Measurements from ENCODE around the gene DIP2A. TPM values are rescaled to one million over a fixed set of nuclear protein-coding genes. Genes with fewer than 3 reads are reported as not detected.
A peak's percentile ranks its signal among the peaks of the same experiment; 100 is the strongest.

DIP2A gene, protein sequence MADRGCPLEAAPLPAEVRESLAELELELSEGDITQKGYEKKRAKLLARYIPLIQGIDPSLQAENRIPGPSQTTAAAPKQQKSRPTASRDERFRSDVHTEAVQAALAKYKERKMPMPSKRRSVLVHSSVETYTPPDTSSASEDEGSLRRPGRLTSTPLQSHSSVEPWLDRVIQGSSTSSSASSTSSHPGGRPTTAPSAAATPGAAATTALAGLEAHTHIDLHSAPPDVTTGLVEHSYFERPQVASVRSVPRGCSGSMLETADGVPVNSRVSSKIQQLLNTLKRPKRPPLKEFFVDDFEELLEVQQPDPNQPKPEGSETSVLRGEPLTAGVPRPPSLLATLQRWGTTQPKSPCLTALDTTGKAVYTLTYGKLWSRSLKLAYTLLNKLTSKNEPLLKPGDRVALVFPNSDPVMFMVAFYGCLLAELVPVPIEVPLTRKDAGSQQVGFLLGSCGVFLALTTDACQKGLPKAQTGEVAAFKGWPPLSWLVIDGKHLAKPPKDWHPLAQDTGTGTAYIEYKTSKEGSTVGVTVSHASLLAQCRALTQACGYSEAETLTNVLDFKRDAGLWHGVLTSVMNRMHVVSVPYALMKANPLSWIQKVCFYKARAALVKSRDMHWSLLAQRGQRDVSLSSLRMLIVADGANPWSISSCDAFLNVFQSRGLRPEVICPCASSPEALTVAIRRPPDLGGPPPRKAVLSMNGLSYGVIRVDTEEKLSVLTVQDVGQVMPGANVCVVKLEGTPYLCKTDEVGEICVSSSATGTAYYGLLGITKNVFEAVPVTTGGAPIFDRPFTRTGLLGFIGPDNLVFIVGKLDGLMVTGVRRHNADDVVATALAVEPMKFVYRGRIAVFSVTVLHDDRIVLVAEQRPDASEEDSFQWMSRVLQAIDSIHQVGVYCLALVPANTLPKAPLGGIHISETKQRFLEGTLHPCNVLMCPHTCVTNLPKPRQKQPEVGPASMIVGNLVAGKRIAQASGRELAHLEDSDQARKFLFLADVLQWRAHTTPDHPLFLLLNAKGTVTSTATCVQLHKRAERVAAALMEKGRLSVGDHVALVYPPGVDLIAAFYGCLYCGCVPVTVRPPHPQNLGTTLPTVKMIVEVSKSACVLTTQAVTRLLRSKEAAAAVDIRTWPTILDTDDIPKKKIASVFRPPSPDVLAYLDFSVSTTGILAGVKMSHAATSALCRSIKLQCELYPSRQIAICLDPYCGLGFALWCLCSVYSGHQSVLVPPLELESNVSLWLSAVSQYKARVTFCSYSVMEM (N-terminal part only)
- 54.6 to 57.2 TPM (median 56.9 TPM) in 3 replicates for total RNA-seq

DNA sequence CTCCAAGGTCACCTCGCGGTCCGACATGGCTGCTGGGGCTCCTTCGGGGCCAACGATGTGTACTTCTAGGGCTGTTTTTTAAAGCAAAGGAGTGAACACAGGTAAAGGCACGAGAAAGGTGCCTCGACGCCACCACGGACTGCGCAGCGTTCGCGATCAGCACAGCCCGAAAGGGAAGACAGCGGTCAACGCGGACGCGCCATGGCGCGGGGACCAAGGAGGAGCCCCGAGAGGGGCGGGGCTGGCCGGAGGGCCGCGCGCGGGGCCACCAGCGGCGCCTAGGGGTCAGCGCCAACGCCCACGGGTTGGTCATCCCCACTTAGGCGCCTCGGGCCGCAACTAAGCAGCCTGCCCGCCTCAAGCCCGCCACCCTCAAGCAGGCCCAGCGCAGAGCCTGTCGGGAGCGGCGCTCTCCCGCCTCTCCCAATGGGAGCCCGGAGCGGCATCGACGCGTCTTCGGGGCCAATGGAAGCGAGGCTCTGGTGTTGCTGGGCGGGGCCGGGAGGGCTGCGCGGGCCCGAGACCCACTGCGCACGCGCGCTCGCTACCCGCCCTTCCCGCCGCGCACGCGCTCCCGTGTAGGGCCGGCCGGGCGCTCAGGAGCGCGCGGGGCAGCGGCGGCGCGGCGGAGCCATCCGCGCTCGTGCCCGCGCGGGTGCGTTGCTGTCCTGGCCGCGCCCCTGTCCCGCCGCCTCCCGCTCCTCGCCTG lies at the start of gene DIP2A:
DIP2A (plus strand) TSS at position 577 of the 709 bp plus-strand sequence. CDS start 241 bp downstream, outside the sequence.
- peak; percentile 94 to 96 for DNase-seq (ENCODE audit: low spot score in 2 of 2, unreplicated experiment in 2 of 2)
- H3K9me3 Mint-ChIP-seq = no peaks in the 10 kb centered on the region
- TF ChIP-seq, protein P1, sequence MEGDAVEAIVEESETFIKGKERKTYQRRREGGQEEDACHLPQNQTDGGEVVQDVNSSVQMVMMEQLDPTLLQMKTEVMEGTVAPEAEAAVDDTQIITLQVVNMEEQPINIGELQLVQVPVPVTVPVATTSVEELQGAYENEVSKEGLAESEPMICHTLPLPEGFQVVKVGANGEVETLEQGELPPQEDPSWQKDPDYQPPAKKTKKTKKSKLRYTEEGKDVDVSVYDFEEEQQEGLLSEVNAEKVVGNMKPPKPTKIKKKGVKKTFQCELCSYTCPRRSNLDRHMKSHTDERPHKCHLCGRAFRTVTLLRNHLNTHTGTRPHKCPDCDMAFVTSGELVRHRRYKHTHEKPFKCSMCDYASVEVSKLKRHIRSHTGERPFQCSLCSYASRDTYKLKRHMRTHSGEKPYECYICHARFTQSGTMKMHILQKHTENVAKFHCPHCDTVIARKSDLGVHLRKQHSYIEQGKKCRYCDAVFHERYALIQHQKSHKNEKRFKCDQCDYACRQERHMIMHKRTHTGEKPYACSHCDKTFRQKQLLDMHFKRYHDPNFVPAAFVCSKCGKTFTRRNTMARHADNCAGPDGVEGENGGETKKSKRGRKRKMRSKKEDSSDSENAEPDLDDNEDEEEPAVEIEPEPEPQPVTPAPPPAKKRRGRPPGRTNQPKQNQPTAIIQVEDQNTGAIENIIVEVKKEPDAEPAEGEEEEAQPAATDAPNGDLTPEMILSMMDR (IDR thresholded peaks at IDR 0.05; ENCODE audit: unreplicated experiment) = no peak
- peak within 1 kb of the TSS; percentile 86 for H3K4me3 Mint-ChIP-seq
- no peaks in the 10 kb centered on the region for H3K27me3 Mint-ChIP-seq (ENCODE audit: low read depth)
- peak within 1 kb of the TSS; percentile 95 for H3K27ac Mint-ChIP-seq
- H3K4me1 Mint-ChIP-seq = peaks cover 26% of the 10 kb centered on the region
- H3K36me3 Mint-ChIP-seq = peaks cover 5% of the 10 kb centered on the region

DNA sequence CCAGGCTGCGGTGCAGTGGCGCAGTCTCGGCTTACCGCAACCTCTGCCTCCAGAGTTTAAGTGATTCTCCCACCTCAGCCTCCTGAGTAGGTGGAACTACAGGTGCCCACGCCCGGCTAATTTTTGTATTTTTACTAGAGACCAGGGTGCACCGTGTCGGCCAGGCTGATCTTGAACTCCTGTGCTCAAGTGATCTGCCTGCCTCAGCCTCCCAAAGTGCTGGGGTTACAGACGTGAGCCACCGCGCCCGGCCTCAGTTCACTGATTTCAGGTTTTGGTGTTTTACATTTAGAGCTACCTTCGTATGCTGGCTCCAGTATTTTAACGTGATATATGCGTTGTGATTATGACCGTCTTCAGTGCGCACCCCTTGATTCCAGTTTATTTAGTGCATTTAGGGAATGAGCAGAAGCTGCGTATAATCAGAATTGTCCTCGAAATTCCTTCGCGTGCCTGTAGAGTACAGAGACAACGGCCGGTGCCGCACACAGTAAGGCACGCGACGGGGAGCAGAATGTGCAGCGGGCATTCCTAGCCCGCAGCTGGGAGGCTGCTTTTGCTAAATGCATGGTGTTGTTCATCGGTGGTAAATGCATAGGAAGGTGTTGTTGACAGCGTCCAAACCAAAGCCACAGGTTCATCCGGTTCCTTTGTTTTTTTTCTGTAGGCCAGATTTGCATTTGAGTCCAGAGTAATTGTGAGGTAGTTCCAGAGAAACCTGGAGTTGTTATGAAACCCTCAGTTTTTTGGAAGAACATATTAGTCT lies 48.9 kb upstream of the DIP2A start:
- Mint-ChIP-seq H3K4me1 (peaks cover 2% of the 10 kb centered on the region), H3K36me3 (peaks cover 20% of the 10 kb centered on the region), H3K27me3 (ENCODE audit: low read depth) (no peaks in the 10 kb centered on the region), H3K27ac (no peak overlapping the region), H3K9me3 (peaks cover 4% of the 10 kb centered on the region), H3K4me3 (no peak overlapping the region)
- TF ChIP-seq, protein P1 (IDR thresholded peaks at IDR 0.05; ENCODE audit: unreplicated experiment) = no peak
- no peak for DNase-seq (ENCODE audit: low spot score in 2 of 2, unreplicated experiment in 2 of 2)

DNA sequence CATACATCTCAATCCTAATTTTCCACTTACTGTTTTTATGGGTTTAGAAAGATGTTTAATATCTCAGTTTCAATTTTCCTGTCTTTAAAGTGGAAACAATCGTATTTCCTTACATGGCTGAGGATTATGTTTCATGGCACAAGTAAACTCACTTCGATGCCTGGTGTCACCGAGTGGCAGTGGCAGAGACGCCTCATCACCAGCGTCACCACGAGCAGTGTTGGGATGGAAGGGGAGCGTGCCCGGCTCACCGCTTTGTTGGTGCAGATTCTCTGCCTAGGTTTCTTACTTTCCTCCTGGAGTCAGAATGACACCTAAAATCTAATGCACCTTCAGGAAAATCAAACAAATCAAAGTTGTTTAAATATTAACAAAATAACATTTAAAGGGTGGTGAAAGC lies 48.2 kb upstream of the DIP2A start:
- Mint-ChIP-seq H3K27ac (no peak overlapping the region), H3K4me3 (no peak overlapping the region), H3K4me1 (peaks cover 2% of the 10 kb centered on the region), H3K9me3 (peaks cover 4% of the 10 kb centered on the region), H3K36me3 (peaks cover 20% of the 10 kb centered on the region), H3K27me3 (ENCODE audit: low read depth) (no peaks in the 10 kb centered on the region)
- TF ChIP-seq, protein P1 (IDR thresholded peaks at IDR 0.05; ENCODE audit: unreplicated experiment) = no peak
- DNase-seq (ENCODE audit: low spot score in 2 of 2, unreplicated experiment in 2 of 2) = no peak

DNA sequence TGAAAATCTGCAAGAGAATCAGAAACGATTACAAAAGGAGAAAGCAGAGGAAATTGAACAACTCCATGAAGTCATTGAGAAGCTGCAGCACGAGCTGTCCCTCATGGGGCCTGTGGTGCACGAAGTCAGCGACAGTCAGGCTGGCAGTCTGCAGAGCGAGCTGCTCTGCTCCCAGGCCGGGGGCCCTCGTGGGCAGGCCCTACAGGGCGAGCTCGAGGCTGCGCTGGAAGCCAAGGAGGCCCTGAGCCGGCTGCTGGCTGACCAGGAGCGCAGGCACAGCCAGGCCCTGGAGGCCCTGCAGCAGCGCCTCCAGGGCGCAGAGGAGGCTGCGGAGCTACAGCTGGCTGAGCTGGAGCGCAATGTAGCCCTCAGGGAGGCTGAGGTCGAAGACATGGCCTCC lies 47.5 kb upstream of the DIP2A start:
- peaks cover 4% of the 10 kb centered on the region for H3K9me3 Mint-ChIP-seq
- peaks cover 2% of the 10 kb centered on the region for H3K4me1 Mint-ChIP-seq
- no peak for DNase-seq (ENCODE audit: low spot score in 2 of 2, unreplicated experiment in 2 of 2)
- no peak overlapping the region for H3K4me3 Mint-ChIP-seq
- H3K27ac Mint-ChIP-seq = no peak overlapping the region
- H3K36me3 Mint-ChIP-seq = peaks cover 27% of the 10 kb centered on the region
- TF ChIP-seq, protein P1 (IDR thresholded peaks at IDR 0.05; ENCODE audit: unreplicated experiment) = no peak
- no peaks in the 10 kb centered on the region for H3K27me3 Mint-ChIP-seq (ENCODE audit: low read depth)
